ENCODE results near the gene AP1S3. TPM values are rescaled to one million over a fixed set of nuclear protein-coding genes. Genes with fewer than 3 reads are reported as not detected.

AP1S3 gene
- total RNA-seq, 2 donors from 2014 or later = 5.6 to 6.9 TPM

DNA sequence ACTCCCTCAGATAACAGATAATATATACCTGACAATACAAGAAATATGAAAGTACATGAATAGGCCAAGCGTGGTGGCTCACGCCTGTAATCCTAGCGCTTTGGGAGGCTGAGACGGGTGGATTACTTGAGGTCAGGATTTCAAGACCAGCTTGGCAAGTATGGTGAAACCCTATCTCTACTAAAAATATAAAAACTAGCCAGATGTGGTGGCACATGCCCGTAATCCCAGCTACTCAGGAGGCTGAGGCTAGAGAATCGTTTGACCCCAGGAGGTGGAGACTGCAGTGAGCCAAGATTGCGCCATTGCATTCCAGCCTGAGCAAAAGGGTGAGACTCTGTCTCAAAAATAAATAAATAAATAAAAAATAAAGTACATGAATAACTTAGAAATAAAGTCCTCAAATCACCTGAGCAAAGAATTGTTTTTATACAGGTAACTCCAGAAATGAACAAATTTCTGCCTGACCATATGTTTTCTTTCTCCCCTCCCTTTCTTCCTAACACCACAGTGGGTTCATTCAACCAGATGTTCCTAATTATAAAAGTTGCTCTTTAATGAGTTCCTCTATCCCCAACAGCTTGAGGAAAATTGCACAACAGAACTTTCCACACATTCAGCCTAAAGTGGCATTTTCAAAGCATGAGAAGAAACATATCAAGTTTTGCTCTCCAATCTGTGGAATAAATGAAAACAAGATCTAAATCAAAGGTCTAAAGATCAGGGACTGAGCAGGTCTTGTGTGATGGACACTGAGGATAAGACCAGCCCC lies 33.6 kb upstream of the AP1S3 start:
- H3K27ac Mint-ChIP-seq = no peak overlapping the region
- no peak for DNase-seq
- 93 to 95% methylated on average over 2 to 7 of the region's 7 CpGs for WGBS, 2 experiments (ENCODE audit: insufficient coverage in 1 of 2, insufficient read length in 1 of 2)

GRCh38 chr2:223868005-223868404 lies 30.6 kb upstream of the AP1S3 start:
- H3K36me3 ChIP-seq (ENCODE audit: control insufficient read depth, insufficient read depth, low read length) = peaks cover 22% of the 10 kb centered on the region
- H3K36me3 Mint-ChIP-seq (ENCODE audit: low read depth) = peaks cover 25% of the 10 kb centered on the region
- no peak for DNase-seq
- no peaks in the 10 kb centered on the region for H3K27me3 Mint-ChIP-seq (ENCODE audit: insufficient read depth)
- no peaks in the 10 kb centered on the region for H3K9me3 ChIP-seq (ENCODE audit: control insufficient read depth, low read length)
- no peak overlapping the region for H3K4me3 ChIP-seq (ENCODE audit: low read length)
- 86 to 98% methylated on average over 2 to 3 of the region's 3 CpGs for WGBS, 2 experiments (ENCODE audit: insufficient coverage in 1 of 2, insufficient read length in 1 of 2)
- no peak overlapping the region for H3K27ac Mint-ChIP-seq
- TF ChIP-seq CTCF (conservative IDR thresholded peaks at IDR 0.05) = no peak
- no peaks in the 10 kb centered on the region for H3K4me1 ChIP-seq (ENCODE audit: control insufficient read depth, insufficient read depth, low read length)
- H3K9ac ChIP-seq (ENCODE audit: extremely low read depth, low read length, poor library complexity, severe bottlenecking) = no peak overlapping the region
- peak overlapping the region; percentile 34 for H3K27ac ChIP-seq (ENCODE audit: low read depth, low read length)
- no peaks in the 10 kb centered on the region for H3K4me1 Mint-ChIP-seq
- no peaks in the 10 kb centered on the region for H3K27me3 ChIP-seq (ENCODE audit: control insufficient read depth, insufficient read depth, low read length, poor library complexity, severe bottlenecking)
- no peak overlapping the region for H3K4me3 Mint-ChIP-seq
- H3K9me3 Mint-ChIP-seq = no peaks in the 10 kb centered on the region

More for the DNA sequence above, 33.6 kb upstream of the AP1S3 start:
- no peak for TF ChIP-seq CTCF (conservative IDR thresholded peaks at IDR 0.05)
- no peaks in the 10 kb centered on the region for H3K27me3 ChIP-seq (ENCODE audit: control insufficient read depth, insufficient read depth, low read length, poor library complexity, severe bottlenecking)
- H3K9ac ChIP-seq (ENCODE audit: extremely low read depth, low read length, poor library complexity, severe bottlenecking) = no peak overlapping the region
- H3K27ac ChIP-seq (ENCODE audit: low read depth, low read length) = no peak overlapping the region
- H3K4me3 Mint-ChIP-seq = no peak overlapping the region
- H3K36me3 ChIP-seq (ENCODE audit: control insufficient read depth, insufficient read depth, low read length) = peaks cover 44% of the 10 kb centered on the region
- no peaks in the 10 kb centered on the region for H3K4me1 Mint-ChIP-seq
- H3K9me3 ChIP-seq (ENCODE audit: control insufficient read depth, low read length) = no peaks in the 10 kb centered on the region
- H3K4me1 ChIP-seq (ENCODE audit: control insufficient read depth, insufficient read depth, low read length) = no peaks in the 10 kb centered on the region
- no peaks in the 10 kb centered on the region for H3K9me3 Mint-ChIP-seq
- H3K27me3 Mint-ChIP-seq (ENCODE audit: insufficient read depth) = no peaks in the 10 kb centered on the region
- no peak overlapping the region for H3K4me3 ChIP-seq (ENCODE audit: low read length)
- peaks cover 34% of the 10 kb centered on the region for H3K36me3 Mint-ChIP-seq (ENCODE audit: low read depth)

DNA sequence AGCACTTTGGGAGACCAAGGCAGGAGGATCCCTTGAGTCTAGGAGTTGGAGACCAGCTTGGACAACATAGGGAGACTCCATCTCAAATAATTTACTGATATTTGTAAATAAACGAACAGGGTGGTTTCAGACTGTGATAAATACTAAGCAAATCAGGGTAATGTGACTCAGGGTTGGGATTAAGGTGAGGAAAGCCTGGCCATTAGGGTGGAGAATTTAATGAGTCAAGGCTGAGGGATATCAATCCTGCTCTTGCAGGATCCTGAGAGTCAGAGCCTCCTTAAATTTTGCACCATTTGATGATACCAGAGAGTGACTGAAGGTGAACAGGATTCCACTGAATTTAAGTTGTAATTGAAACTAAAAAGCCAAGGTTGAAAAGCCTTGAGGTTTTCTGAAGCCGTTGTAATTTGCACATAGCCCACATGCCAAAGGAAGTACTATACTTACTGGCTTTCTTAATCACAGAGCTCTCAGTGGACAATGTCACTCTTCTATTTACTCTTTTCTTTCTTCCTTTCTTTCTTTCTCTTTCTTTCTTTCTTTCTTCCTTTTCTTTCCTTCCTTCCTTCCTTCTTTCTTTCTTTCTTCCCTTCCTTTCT lies 28.6 kb upstream of the AP1S3 start:
- Histone ChIP-seq H3K9me3 (ENCODE audit: control insufficient read depth, low read length) (no peaks in the 10 kb centered on the region), H3K27me3 (ENCODE audit: control insufficient read depth, insufficient read depth, low read length, poor library complexity, severe bottlenecking) (no peaks in the 10 kb centered on the region), H3K9ac (ENCODE audit: extremely low read depth, low read length, poor library complexity, severe bottlenecking) (no peak overlapping the region), H3K4me1 (ENCODE audit: control insufficient read depth, insufficient read depth, low read length) (peaks cover 2% of the 10 kb centered on the region), H3K27ac (ENCODE audit: low read depth, low read length) (no peak overlapping the region), H3K36me3 (ENCODE audit: control insufficient read depth, insufficient read depth, low read length) (peaks cover 5% of the 10 kb centered on the region), H3K4me3 (ENCODE audit: low read length) (no peak overlapping the region)
- DNase-seq = no peak
- Mint-ChIP-seq H3K9me3 (no peaks in the 10 kb centered on the region), H3K27ac (peak overlapping the region; percentile 14), H3K27me3 (ENCODE audit: insufficient read depth) (no peaks in the 10 kb centered on the region), H3K4me3 (no peak overlapping the region), H3K4me1 (peaks cover 5% of the 10 kb centered on the region), H3K36me3 (ENCODE audit: low read depth) (peaks cover 16% of the 10 kb centered on the region)
- 94 to 100% methylated on average over 1 to 2 of the region's 2 CpGs for WGBS, 2 experiments (ENCODE audit: insufficient coverage in 1 of 2, insufficient read length in 1 of 2)
- TF ChIP-seq CTCF (conservative IDR thresholded peaks at IDR 0.05) = no peak

Measured in endodermal cell (in vitro differentiated cells).